Esophagus muscularis mucosa (tissue), 3 donors: Measurements from ENCODE around the gene NT5DC2.

Source experiments
- POLR2AphosphoS5 ChIP-seq, 2 donors: sonication (generic); formaldehyde crosslinking; IDR thresholded peaks; one replicate each; pipeline ENCODE4 v1.6.1; 2017; ENCODE audit warnings: antibody characterized with exemption in 2 of 2
- TF ChIP-seq, protein P1 (sequence below), 3 experiments: fragments of 200-600 bp in 2 of 3; fragments of 450-650 bp in 1 of 3; sonication (generic) in 2 of 3; IDR thresholded peaks; one replicate each; pipeline ENCODE4 v1.5.1; 2017 to 2019; ENCODE audit warnings: antibody characterized with exemption in 3 of 3, mild to moderate bottlenecking in 2 of 3, moderate library complexity in 1 of 3

DNA sequence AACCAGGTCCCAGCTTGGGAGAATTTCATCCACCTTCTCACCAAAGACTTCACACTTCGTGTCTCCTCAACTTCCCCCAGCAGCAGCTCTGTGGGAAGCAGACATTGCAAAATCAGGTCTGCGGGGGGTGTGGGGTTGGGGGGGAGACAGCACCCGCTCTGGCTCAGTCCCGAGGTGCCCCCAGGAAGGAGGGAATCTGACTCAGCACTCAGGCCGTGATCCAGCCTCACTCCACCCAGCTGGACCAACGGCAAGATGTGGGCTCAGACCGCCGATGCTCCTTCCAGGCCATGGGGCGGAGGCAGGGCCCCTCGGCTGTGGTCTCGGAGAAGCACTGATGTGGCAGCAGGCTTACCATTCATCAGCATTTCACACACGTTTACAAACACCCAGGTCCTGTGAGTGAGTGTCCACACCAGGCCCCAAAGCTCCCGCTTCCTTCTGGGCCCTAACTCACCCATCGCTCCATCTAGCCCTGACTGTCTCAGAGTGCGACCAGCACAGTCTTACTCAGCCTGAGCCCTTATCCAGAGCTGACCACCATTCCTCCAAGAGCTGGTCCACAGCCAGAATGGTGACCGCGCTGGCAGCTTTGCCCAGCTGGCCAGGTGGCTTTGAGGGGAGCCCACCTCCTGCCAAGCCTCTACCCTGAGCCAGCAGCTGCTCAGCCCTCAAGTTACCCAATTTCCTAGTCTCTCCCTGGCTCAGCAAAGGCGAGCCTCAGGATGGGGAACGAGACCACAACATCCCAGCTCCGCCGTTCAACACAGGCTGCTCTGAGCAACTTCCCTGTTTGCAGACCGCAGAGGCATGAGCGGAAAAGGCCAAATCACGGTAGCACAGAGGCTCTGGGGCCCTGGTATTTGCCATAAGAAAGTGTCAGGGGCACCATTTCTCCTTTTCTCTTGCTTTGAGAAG is 35.3 kb downstream of the NT5DC2 start:
- TF ChIP-seq, protein P1, sequence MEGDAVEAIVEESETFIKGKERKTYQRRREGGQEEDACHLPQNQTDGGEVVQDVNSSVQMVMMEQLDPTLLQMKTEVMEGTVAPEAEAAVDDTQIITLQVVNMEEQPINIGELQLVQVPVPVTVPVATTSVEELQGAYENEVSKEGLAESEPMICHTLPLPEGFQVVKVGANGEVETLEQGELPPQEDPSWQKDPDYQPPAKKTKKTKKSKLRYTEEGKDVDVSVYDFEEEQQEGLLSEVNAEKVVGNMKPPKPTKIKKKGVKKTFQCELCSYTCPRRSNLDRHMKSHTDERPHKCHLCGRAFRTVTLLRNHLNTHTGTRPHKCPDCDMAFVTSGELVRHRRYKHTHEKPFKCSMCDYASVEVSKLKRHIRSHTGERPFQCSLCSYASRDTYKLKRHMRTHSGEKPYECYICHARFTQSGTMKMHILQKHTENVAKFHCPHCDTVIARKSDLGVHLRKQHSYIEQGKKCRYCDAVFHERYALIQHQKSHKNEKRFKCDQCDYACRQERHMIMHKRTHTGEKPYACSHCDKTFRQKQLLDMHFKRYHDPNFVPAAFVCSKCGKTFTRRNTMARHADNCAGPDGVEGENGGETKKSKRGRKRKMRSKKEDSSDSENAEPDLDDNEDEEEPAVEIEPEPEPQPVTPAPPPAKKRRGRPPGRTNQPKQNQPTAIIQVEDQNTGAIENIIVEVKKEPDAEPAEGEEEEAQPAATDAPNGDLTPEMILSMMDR (IDR thresholded peaks at IDR 0.05) = no peak
- TF ChIP-seq POLR2AphosphoS5 (IDR thresholded peaks at IDR 0.05) = no peak
